HepG2 (cell line): ENCODE results near the gene CABLES1. TPM values are rescaled to one million over a fixed set of nuclear protein-coding genes. Genes with fewer than 3 reads are reported as not detected.

ENCODE experiments used
- ATAC-seq: fragments of 200-7000 bp; cut with Tn5 transposase; 3 replicates; pipeline ENCODE4 v1.9.1; 2020; ENCODE audit warnings: mild to moderate bottlenecking, moderate library complexity
- BruUV-seq: library from RNA; stranded (reverse); fragments of 400-500 nt; replicated peaks from 2 replicates; lab custom pipeline; 2021; lab: Mats Ljungman, UMichigan
- CTCF ChIA-PET: fragments of 300-600 bp; formaldehyde crosslinking; extraction: SDS; loops from one replicate; lab custom pipeline; 2021; ENCODE audit warnings: low total read pairs, inconsistent platforms, low intra/inter-chr PET ratio; lab: Yijun Ruan, JAX
- POLR2A ChIA-PET: fragments of 350-600 bp; sonication (Branson Sonifier 250); formaldehyde crosslinking; loops from one replicate; lab custom pipeline; 2020; ENCODE audit warnings: antibody characterized with exemption, inconsistent platforms; lab: Yijun Ruan, JAX
- DNase-seq: peaks from one replicate; pipeline ENCODE4 v3.0.0-alpha.2; 2015; ENCODE audit warnings: low spot score
- FAIRE-seq: peaks from 3 replicates; lab custom pipeline; 2011; peaks lifted over from hg19 to GRCh38; lab: Jason Lieb, UNC
- H2AFZ ChIP-seq: one replicate; pipeline ENCODE4 v1.6.1; 2011; ENCODE audit warnings: low read length, inconsistent platforms
- H3K27ac ChIP-seq: fragments of 300-600 bp; 3 replicates; pipeline ENCODE4 v1.8.0; 2011; ENCODE audit warnings: mixed run types, mild to moderate bottlenecking, mixed read lengths, low read length, inconsistent platforms; ENCODE audit not compliant: insufficient read depth; ENCODE audit errors: extremely low read length
- H3K27me3 ChIP-seq, 2 experiments: fragments of 200-600 bp in 1 of 2; 2 replicates in 1 of 2; 3 replicates in 1 of 2; pipeline versions ENCODE4 v1.6.0 to v1.8.0; 2011; ENCODE audit warnings: low read length in 2 of 2, mild to moderate bottlenecking in 2 of 2, moderate library complexity in 2 of 2, inconsistent platforms in 1 of 2; ENCODE audit not compliant: insufficient read depth in 2 of 2, control insufficient read depth in 1 of 2
- H3K36me3 ChIP-seq, 2 experiments: fragments of 200-600 bp in 1 of 2; replicated peaks in 1 of 2; 2 replicates in 1 of 2; 3 replicates in 1 of 2; pipeline versions ENCODE4 v1.5.1 to v1.8.0; 2011; ENCODE audit warnings: low read length in 2 of 2, inconsistent platforms in 1 of 2; ENCODE audit not compliant: insufficient read depth in 2 of 2, control insufficient read depth in 1 of 2
- H3K4me1 ChIP-seq: 2 replicates; pipeline ENCODE4 v1.5.1; 2012; ENCODE audit warnings: low read length, inconsistent platforms; ENCODE audit not compliant: insufficient read depth
- H3K4me2 ChIP-seq: 2 replicates; pipeline ENCODE4 v1.6.0; 2011; ENCODE audit warnings: low read depth, low read length, inconsistent platforms
- H3K4me3 ChIP-seq, 3 experiments: fragments of 200-600 bp in 1 of 3; sonication (generic), shearing (Covaris generic) in 1 of 3; replicated peaks in 1 of 3; 2 replicates each; pipeline ENCODE4 v1.5.1; 2011 to 2016; ENCODE audit warnings: low read length in 3 of 3, inconsistent platforms in 2 of 3, low read depth in 2 of 3, mild to moderate bottlenecking in 2 of 3, control low read depth in 1 of 3, mixed read lengths in 1 of 3; ENCODE audit not compliant: insufficient read depth in 1 of 3
- H3K79me2 ChIP-seq: one replicate; pipeline ENCODE4 v1.6.1; 2011; ENCODE audit warnings: low read length, inconsistent platforms; ENCODE audit not compliant: insufficient read depth
- H3K9ac ChIP-seq: 2 replicates; pipeline ENCODE4 v1.6.0; 2011; ENCODE audit warnings: mild to moderate bottlenecking, low read depth, low read length, inconsistent platforms; ENCODE audit not compliant: insufficient read depth
- H3K9me3 ChIP-seq: 2 replicates; pipeline ENCODE4 v1.5.1; 2012; ENCODE audit warnings: mild to moderate bottlenecking, low read length
- H4K20me1 ChIP-seq: 2 replicates; pipeline ENCODE4 v1.6.0; 2011; ENCODE audit warnings: inconsistent platforms, mild to moderate bottlenecking, low read length, moderate library complexity; ENCODE audit not compliant: insufficient read depth
- ARHGAP35 ChIP-seq: sonication (generic); formaldehyde crosslinking; IDR thresholded peaks from 2 replicates; pipeline ENCODE4 v1.9.0; 2022; ENCODE audit warnings: mild to moderate bottlenecking, inconsistent platforms, moderate library complexity, missing genetic modification reagents, borderline replicate concordance
- IKZF1 ChIP-seq: fragments of 450-650 bp; IDR thresholded peaks from 2 replicates; pipeline ENCODE4 v1.7.1; 2016
- MED13 ChIP-seq: sonication (generic); formaldehyde crosslinking; IDR thresholded peaks from 2 replicates; pipeline ENCODE4 v1.5.0; 2020; ENCODE audit warnings: missing genetic modification reagents
- MLLT10 ChIP-seq: sonication (generic); formaldehyde crosslinking; IDR thresholded peaks from 2 replicates; pipeline ENCODE4 v1.4.0; 2020; ENCODE audit warnings: missing genetic modification reagents
- RBAK ChIP-seq: sonication (generic); formaldehyde crosslinking; IDR thresholded peaks from 2 replicates; pipeline ENCODE4 v1.5.1; 2020; ENCODE audit warnings: mild to moderate bottlenecking, missing genetic modification reagents
- SOX6 ChIP-seq, 2 experiments: fragments of 450-650 bp in 1 of 2; sonication (generic) in 1 of 2; formaldehyde crosslinking in 1 of 2; IDR thresholded peaks; 2 replicates each; pipeline versions ENCODE4 v1.4.0 to v1.6.1; 2017 to 2020; ENCODE audit warnings: antibody characterized with exemption in 1 of 2, mild to moderate bottlenecking in 1 of 2, missing genetic modification reagents in 1 of 2
- SP5 ChIP-seq: IDR thresholded peaks from 2 replicates; pipeline ENCODE4 v1.6.1; 2016; ENCODE audit warnings: low read depth, borderline replicate concordance
- THAP11 ChIP-seq: IDR thresholded peaks from 2 replicates; pipeline ENCODE4 v1.6.1; 2016; ENCODE audit warnings: missing biosample characterization, missing genetic modification reagents
- ZKSCAN8 ChIP-seq: IDR thresholded peaks from 2 replicates; pipeline ENCODE4 v1.6.1; 2016; ENCODE audit warnings: borderline replicate concordance, missing genetic modification reagents, missing compliant biosample characterization
- ZNF556 ChIP-seq: sonication (generic); formaldehyde crosslinking; IDR thresholded peaks from 2 replicates; pipeline ENCODE4 v1.4.0; 2020; ENCODE audit warnings: mild to moderate bottlenecking, missing genetic modification reagents, borderline replicate concordance
- WGBS: methylation state at CpG from one replicate; pipeline ENCODE4 v1.1.6; 2017; ENCODE audit warnings: low lambda C conversion rate; 5-methylcytosine and 5-hydroxymethylcytosine counted together
- in situ Hi-C: cut with HindIII; loops from 2 replicates; pipeline ENCODE4 v1.10.0; 2017; ENCODE audit warnings: low pct_unique_long_range_greater_than_20kb; ENCODE audit not compliant: extremely low pct_ligation_motif_present
- intact Hi-C: fragments of 100-400 bp; cut with micrococcal nuclease; formaldehyde crosslinking; loops from one replicate; pipeline ENCODE4 v1.10.0; 2022; ENCODE audit not compliant: unreplicated experiment
- polyA plus RNA-seq, 8 experiments: library from polyadenylated mRNA; depleted of rRNA in 3 of 8; stranded (reverse) in 7 of 8; unstranded in 1 of 8; fragments of >200 nt; fragmentation: Illumina TruSeq in 4 of 8; extraction: Trizol in 4 of 8; gene quantifications; 2 replicates each; pipeline versions ENCODE4 v1.2.1 to v1.2.3, GENCODE V29; 2011 to 2016; ENCODE audit warnings: low read depth in 4 of 8, missing spikeins in 1 of 8, mixed read lengths in 1 of 8; ENCODE audit not compliant: insufficient read depth in 1 of 8
- total RNA-seq, 5 experiments: library from RNA; depleted of rRNA; stranded (reverse); fragments of >200 nt; fragmentation: Illumina TruSeq; extraction: Trizol; gene quantifications; 2 replicates each; pipeline ENCODE4 v1.2.3, GENCODE V29; 2016; ENCODE audit warnings: low read depth in 1 of 5
- TF ChIP-seq, protein P1 (sequence below): sonication (generic); formaldehyde crosslinking; IDR thresholded peaks from 2 replicates; pipeline ENCODE4 v1.9.0; 2021; ENCODE audit warnings: mild to moderate bottlenecking, missing genetic modification reagents
- TF ChIP-seq, protein P2 (sequence below): sonication (generic); formaldehyde crosslinking; IDR thresholded peaks from 2 replicates; pipeline ENCODE4 v1.4.0; 2020; ENCODE audit warnings: missing genetic modification reagents
- TF ChIP-seq, protein P3 (sequence below): sonication (generic); formaldehyde crosslinking; IDR thresholded peaks from 2 replicates; pipeline ENCODE4 v1.4.0; 2020; ENCODE audit warnings: missing genetic modification reagents
- TF ChIP-seq, protein P4 (sequence below): sonication (generic); formaldehyde crosslinking; IDR thresholded peaks from 2 replicates; pipeline ENCODE4 v1.8.1; 2023; ENCODE audit warnings: mild to moderate bottlenecking, missing genetic modification reagents, borderline replicate concordance

CABLES1 gene
- total and polyA plus RNA-seq, 2 of the 13 experiments (the other 11 are each of a cell fraction or from before 2014, with no cell fraction given) = 14.7 to 25.8 TPM

DNA sequence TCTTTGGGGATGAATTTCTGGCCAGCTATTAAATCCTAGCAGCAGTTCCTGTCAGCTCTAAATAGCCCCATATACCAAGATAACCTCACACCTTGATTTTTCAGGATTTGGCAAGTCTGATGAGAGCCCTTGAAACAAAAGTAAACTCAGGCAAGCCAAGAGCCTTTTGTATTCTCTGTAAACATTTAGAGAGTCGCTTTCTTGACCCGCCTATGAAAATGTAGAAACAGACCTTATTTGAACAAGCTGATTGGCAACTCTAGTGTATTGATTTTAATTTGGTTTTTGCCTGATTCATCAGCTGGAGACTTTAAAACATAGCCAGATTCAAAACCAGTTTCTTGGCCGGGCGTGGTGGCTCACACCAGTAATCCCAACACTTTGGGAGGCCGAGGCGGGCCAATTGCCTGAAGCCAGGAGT lies 43.4 kb downstream of the CABLES1 start:
- no peak overlapping the region for H3K9ac ChIP-seq
- H3K27ac ChIP-seq = no peak overlapping the region
- H3K4me1 ChIP-seq = peaks cover 22% of the 10 kb centered on the region
- peaks cover 24% of the 10 kb centered on the region for H3K79me2 ChIP-seq
- in situ Hi-C loops = no loop called here
- no peaks in the 10 kb centered on the region for H3K9me3 ChIP-seq
- DNase-seq (peak; percentile 38), ATAC-seq (peak; percentile 54), FAIRE-seq (peak; percentile 43)
- no peak overlapping the region for H3K4me2 ChIP-seq
- no TSS peak for BruUV-seq
- ChIA-PET POLR2A (interaction anchor here (1.1 to 1.6 kb wide), 3 partner anchors 37 to 44 kb away, joined by 3 to 9 read pairs (median 8); partner anchors contain the start of gene CABLES1), CTCF (no interaction called here)
- no peak overlapping the region for H3K4me3 ChIP-seq
- H2AFZ ChIP-seq = no peak overlapping the region
- H3K36me3 ChIP-seq = peaks cover 0 to 17% of the 10 kb centered on the region in 2 experiments; a peak in 4 of 5 replicates
- H3K27me3 ChIP-seq = no peaks in the 10 kb centered on the region
- intact Hi-C loops = no loop called here
- 61% methylated on average over 6 of the region's 6 CpGs for WGBS
- peaks cover 4% of the 10 kb centered on the region; the same call in 1 of the 2 replicates for H4K20me1 ChIP-seq
- no peak for TF ChIP-seq MED13 (CRISPR knock-in tag)
- TF ChIP-seq MLLT10 = no peak
- TF ChIP-seq, protein P1, sequence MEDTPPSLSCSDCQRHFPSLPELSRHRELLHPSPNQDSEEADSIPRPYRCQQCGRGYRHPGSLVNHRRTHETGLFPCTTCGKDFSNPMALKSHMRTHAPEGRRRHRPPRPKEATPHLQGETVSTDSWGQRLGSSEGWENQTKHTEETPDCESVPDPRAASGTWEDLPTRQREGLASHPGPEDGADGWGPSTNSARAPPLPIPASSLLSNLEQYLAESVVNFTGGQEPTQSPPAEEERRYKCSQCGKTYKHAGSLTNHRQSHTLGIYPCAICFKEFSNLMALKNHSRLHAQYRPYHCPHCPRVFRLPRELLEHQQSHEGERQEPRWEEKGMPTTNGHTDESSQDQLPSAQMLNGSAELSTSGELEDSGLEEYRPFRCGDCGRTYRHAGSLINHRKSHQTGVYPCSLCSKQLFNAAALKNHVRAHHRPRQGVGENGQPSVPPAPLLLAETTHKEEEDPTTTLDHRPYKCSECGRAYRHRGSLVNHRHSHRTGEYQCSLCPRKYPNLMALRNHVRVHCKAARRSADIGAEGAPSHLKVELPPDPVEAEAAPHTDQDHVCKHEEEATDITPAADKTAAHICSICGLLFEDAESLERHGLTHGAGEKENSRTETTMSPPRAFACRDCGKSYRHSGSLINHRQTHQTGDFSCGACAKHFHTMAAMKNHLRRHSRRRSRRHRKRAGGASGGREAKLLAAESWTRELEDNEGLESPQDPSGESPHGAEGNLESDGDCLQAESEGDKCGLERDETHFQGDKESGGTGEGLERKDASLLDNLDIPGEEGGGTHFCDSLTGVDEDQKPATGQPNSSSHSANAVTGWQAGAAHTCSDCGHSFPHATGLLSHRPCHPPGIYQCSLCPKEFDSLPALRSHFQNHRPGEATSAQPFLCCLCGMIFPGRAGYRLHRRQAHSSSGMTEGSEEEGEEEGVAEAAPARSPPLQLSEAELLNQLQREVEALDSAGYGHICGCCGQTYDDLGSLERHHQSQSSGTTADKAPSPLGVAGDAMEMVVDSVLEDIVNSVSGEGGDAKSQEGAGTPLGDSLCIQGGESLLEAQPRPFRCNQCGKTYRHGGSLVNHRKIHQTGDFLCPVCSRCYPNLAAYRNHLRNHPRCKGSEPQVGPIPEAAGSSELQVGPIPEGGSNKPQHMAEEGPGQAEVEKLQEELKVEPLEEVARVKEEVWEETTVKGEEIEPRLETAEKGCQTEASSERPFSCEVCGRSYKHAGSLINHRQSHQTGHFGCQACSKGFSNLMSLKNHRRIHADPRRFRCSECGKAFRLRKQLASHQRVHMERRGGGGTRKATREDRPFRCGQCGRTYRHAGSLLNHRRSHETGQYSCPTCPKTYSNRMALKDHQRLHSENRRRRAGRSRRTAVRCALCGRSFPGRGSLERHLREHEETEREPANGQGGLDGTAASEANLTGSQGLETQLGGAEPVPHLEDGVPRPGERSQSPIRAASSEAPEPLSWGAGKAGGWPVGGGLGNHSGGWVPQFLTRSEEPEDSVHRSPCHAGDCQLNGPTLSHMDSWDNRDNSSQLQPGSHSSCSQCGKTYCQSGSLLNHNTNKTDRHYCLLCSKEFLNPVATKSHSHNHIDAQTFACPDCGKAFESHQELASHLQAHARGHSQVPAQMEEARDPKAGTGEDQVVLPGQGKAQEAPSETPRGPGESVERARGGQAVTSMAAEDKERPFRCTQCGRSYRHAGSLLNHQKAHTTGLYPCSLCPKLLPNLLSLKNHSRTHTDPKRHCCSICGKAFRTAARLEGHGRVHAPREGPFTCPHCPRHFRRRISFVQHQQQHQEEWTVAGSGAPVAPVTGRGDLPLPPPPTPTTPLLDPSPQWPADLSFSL (CRISPR knock-in tag) = no peak
- 0 out of 2 replicates have a peak, but pooled peaks have one; percentile 42 for TF ChIP-seq SP5
- TF ChIP-seq, protein P2, sequence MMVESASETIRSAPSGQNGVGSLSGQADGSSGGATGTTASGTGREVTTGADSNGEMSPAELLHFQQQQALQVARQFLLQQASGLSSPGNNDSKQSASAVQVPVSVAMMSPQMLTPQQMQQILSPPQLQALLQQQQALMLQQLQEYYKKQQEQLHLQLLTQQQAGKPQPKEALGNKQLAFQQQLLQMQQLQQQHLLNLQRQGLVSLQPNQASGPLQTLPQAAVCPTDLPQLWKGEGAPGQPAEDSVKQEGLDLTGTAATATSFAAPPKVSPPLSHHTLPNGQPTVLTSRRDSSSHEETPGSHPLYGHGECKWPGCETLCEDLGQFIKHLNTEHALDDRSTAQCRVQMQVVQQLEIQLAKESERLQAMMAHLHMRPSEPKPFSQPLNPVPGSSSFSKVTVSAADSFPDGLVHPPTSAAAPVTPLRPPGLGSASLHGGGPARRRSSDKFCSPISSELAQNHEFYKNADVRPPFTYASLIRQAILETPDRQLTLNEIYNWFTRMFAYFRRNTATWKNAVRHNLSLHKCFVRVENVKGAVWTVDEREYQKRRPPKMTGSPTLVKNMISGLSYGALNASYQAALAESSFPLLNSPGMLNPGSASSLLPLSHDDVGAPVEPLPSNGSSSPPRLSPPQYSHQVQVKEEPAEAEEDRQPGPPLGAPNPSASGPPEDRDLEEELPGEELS (CRISPR knock-in tag) = no peak
- no peak for TF ChIP-seq ZNF556 (CRISPR knock-in tag)
- no peak for TF ChIP-seq ARHGAP35 (CRISPR knock-in tag)
- TF ChIP-seq SOX6 (IDR thresholded peaks at IDR 0.05) = no peak
- peak; percentile 59 for TF ChIP-seq SOX6 (CRISPR knock-in tag; IDR thresholded peaks at IDR 0.05)
- 0 out of 2 replicates have a peak, but pooled peaks have one; percentile 27 for TF ChIP-seq THAP11 (CRISPR knock-in tag)
- TF ChIP-seq, protein P3, sequence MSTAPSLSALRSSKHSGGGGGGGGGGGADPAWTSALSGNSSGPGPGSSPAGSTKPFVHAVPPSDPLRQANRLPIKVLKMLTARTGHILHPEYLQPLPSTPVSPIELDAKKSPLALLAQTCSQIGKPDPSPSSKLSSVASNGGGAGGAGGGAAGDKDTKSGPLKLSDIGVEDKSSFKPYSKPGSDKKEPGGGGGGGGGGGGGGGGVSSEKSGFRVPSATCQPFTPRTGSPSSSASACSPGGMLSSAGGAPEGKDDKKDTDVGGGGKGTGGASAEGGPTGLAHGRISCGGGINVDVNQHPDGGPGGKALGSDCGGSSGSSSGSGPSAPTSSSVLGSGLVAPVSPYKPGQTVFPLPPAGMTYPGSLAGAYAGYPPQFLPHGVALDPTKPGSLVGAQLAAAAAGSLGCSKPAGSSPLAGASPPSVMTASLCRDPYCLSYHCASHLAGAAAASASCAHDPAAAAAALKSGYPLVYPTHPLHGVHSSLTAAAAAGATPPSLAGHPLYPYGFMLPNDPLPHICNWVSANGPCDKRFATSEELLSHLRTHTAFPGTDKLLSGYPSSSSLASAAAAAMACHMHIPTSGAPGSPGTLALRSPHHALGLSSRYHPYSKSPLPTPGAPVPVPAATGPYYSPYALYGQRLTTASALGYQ (CRISPR knock-in tag) = no peak
- no peak for TF ChIP-seq IKZF1
- TF ChIP-seq, protein P4, sequence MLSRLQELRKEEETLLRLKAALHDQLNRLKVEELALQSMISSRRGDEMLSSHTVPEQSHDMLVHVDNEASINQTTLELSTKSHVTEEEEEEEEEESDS (CRISPR knock-in tag) = no peak
- TF ChIP-seq ZKSCAN8 = no peak
- no peak for TF ChIP-seq RBAK (CRISPR knock-in tag)
